Endothelial cell of umbilical vein (primary cell): ENCODE measurements around the gene TFAP2A. TPM values are rescaled to one million over a fixed set of nuclear protein-coding genes. Genes with fewer than 3 reads are reported as not detected.

Experiments used
- BruUV-seq: library from RNA; stranded (reverse); fragments of 400-500 nt; replicated peaks from 2 replicates; lab custom pipeline; 2021; lab: Mats Ljungman, UMichigan
- CTCF ChIA-PET: fragments of 300-600, 350-600 bp; sonication (Branson Sonifier 250); formaldehyde crosslinking; loops from one replicate; lab custom pipeline; 2021; ENCODE audit warnings: antibody characterized with exemption, inconsistent platforms; lab: Charles Lee
- POLR2A ChIA-PET: fragments of 300-600, 350-600 bp; sonication (Branson Sonifier 250); formaldehyde crosslinking; loops from one replicate; lab custom pipeline; 2021; ENCODE audit warnings: antibody characterized with exemption, inconsistent platforms; lab: Charles Lee
- DNase-seq: peaks from one replicate; pipeline ENCODE4 v3.0.0-alpha.2; 2011; ENCODE audit warnings: low read depth, low spot score
- FAIRE-seq: peaks from 2 replicates; lab custom pipeline; 2011; peaks lifted over from hg19 to GRCh38; lab: Jason Lieb, UNC
- H2AFZ ChIP-seq: 2 replicates; pipeline ENCODE4 v1.6.0; 2012; ENCODE audit warnings: low read depth, low read length, control low read depth, inconsistent platforms
- H3K27ac ChIP-seq: 2 replicates; pipeline ENCODE4 v1.5.1; 2011; ENCODE audit warnings: low read depth, mild to moderate bottlenecking, control low read depth, low read length, moderate library complexity; ENCODE audit not compliant: insufficient read depth
- H3K27me3 ChIP-seq, 2 experiments: 2 replicates each; pipeline versions ENCODE4 v1.6.0 to v1.6.1; 2011; ENCODE audit warnings: low read length in 2 of 2, mixed read lengths in 1 of 2; ENCODE audit not compliant: control insufficient read depth in 2 of 2, insufficient read depth in 2 of 2
- H3K36me3 ChIP-seq, 2 experiments: 2 replicates in 1 of 2; 3 replicates in 1 of 2; pipeline ENCODE4 v1.5.1; 2011; ENCODE audit warnings: low read length in 2 of 2, mild to moderate bottlenecking in 1 of 2, moderate library complexity in 1 of 2; ENCODE audit not compliant: control insufficient read depth in 2 of 2, insufficient read depth in 2 of 2; ENCODE audit errors: extremely low read depth in 1 of 2
- H3K4me1 ChIP-seq: 3 replicates; pipeline ENCODE4 v1.5.1; 2011; ENCODE audit warnings: mild to moderate bottlenecking, low read length; ENCODE audit not compliant: control insufficient read depth, insufficient read depth; ENCODE audit errors: extremely low read depth
- H3K4me2 ChIP-seq: 2 replicates; pipeline ENCODE4 v1.6.1; 2011; ENCODE audit warnings: low read length, control low read depth, mixed read lengths; ENCODE audit not compliant: insufficient read depth
- H3K4me3 ChIP-seq, 3 experiments: fragments of 200-600 bp in 1 of 3; sonication (generic), shearing (Covaris generic) in 1 of 3; replicated peaks in 1 of 3; 2 replicates each; pipeline ENCODE4 v1.5.1; 2011 to 2016; ENCODE audit warnings: control low read depth in 3 of 3, low read length in 3 of 3, mild to moderate bottlenecking in 2 of 3, inconsistent platforms in 1 of 3, low read depth in 1 of 3, moderate library complexity in 1 of 3; ENCODE audit not compliant: insufficient read depth in 1 of 3
- H3K79me2 ChIP-seq: 2 replicates; pipeline ENCODE4 v1.6.0; 2012; ENCODE audit warnings: low read length, inconsistent platforms; ENCODE audit not compliant: control insufficient read depth, insufficient read depth
- H3K9ac ChIP-seq: replicated peaks from 2 replicates; pipeline ENCODE3; 2011; ENCODE audit warnings: low read length, control low read depth; ENCODE audit not compliant: insufficient read depth; ENCODE audit errors: extremely low read depth
- H3K9me1 ChIP-seq: replicated peaks from 3 replicates; pipeline ENCODE4 v1.6.0; 2011; ENCODE audit warnings: mild to moderate bottlenecking, low read length; ENCODE audit not compliant: control insufficient read depth, insufficient read depth; ENCODE audit errors: extremely low read depth
- H3K9me3 ChIP-seq: replicated peaks from 2 replicates; pipeline ENCODE4 v1.5.1; 2012; ENCODE audit warnings: low read length, inconsistent platforms; ENCODE audit not compliant: control insufficient read depth, insufficient read depth
- H4K20me1 ChIP-seq: replicated peaks from 2 replicates; pipeline ENCODE3; 2011; ENCODE audit warnings: mild to moderate bottlenecking, low read length; ENCODE audit not compliant: control insufficient read depth, insufficient read depth; ENCODE audit errors: extremely low read depth
- CTCF ChIP-seq, 2 donors: IDR thresholded peaks; 1 replicate in 1 of 2; 2 replicates in 1 of 2; pipeline ENCODE4 v1.5.1; 2011; ENCODE audit warnings: low read length in 2 of 2, mild to moderate bottlenecking in 2 of 2, moderate library complexity in 2 of 2, control low read depth in 1 of 2, inconsistent platforms in 1 of 2, low read depth in 1 of 2; ENCODE audit not compliant: insufficient read depth in 1 of 2; ENCODE audit errors: extremely low read depth in 1 of 2
- EZH2 ChIP-seq: IDR thresholded peaks from 2 replicates; pipeline ENCODE4 v1.6.1; 2012; ENCODE audit warnings: borderline replicate concordance, low read depth, mild to moderate bottlenecking, moderate library complexity, low read length, inconsistent platforms; ENCODE audit not compliant: severe bottlenecking
- FOS ChIP-seq: IDR thresholded peaks from 2 replicates; pipeline ENCODE4 v1.6.1; 2011; ENCODE audit warnings: mild to moderate bottlenecking, low read length, moderate library complexity, borderline replicate concordance; ENCODE audit not compliant: insufficient read depth
- GATA2 ChIP-seq: IDR thresholded peaks from 2 replicates; pipeline ENCODE4 v1.7.0; 2011; ENCODE audit warnings: low read depth, mild to moderate bottlenecking, moderate library complexity, mixed read lengths, low read length; ENCODE audit not compliant: insufficient read length, insufficient read depth
- JUN ChIP-seq: IDR thresholded peaks from 2 replicates; pipeline ENCODE4 v1.6.1; 2011; ENCODE audit warnings: borderline replicate concordance, low read depth; ENCODE audit not compliant: insufficient read length, insufficient read depth
- MAX ChIP-seq: IDR thresholded peaks from 2 replicates; pipeline ENCODE4 v1.6.1; 2011; ENCODE audit not compliant: insufficient read depth, insufficient read length
- MYC ChIP-seq: IDR thresholded peaks from one replicate; pipeline ENCODE4 v1.6.1; 2011; ENCODE audit warnings: mild to moderate bottlenecking, low read depth, low read length
- POLR2A ChIP-seq: IDR thresholded peaks from 2 replicates; pipeline ENCODE4 v1.6.1; 2012; ENCODE audit warnings: low read depth, mild to moderate bottlenecking, control low read depth, low read length
- POLR2AphosphoS5 ChIP-seq: IDR thresholded peaks from 2 replicates; pipeline ENCODE4 v1.6.1; 2012; ENCODE audit warnings: low read depth, mild to moderate bottlenecking, control low read depth, low read length, moderate library complexity; ENCODE audit not compliant: insufficient read depth
- dilution Hi-C: fragments of 300-500 bp; cut with MboI; formaldehyde crosslinking; loops from one replicate; pipeline ENCODE4 v1.15.0; 2019; ENCODE audit warnings: low sequenced_read_pairs; ENCODE audit not compliant: extremely low pct_ligation_motif_present
- intact Hi-C: fragments of 100-400 bp; cut with micrococcal nuclease; formaldehyde crosslinking; loops from one replicate; pipeline ENCODE4 v1.10.0; 2022
- polyA plus RNA-seq, 4 experiments: library from polyadenylated mRNA; depleted of rRNA in 3 of 4; stranded (reverse) in 3 of 4; unstranded in 1 of 4; fragments of >200 nt; gene quantifications; 2 replicates each; pipeline versions ENCODE4 v1.2.1 to v1.2.3, GENCODE V29; 2011 to 2012; ENCODE audit warnings: missing spikeins in 1 of 4
- total RNA-seq: library from RNA; stranded (reverse); gene quantifications from 2 replicates; pipeline ENCODE4 v1.2.3, GENCODE V29; 2021

Gene TFAP2A
- total and polyA plus RNA-seq, 2 donors (not counting 3 experiments of a cell fraction or from before 2014, with no cell fraction given): 0.06 TPM; not detected in 1

DNA sequence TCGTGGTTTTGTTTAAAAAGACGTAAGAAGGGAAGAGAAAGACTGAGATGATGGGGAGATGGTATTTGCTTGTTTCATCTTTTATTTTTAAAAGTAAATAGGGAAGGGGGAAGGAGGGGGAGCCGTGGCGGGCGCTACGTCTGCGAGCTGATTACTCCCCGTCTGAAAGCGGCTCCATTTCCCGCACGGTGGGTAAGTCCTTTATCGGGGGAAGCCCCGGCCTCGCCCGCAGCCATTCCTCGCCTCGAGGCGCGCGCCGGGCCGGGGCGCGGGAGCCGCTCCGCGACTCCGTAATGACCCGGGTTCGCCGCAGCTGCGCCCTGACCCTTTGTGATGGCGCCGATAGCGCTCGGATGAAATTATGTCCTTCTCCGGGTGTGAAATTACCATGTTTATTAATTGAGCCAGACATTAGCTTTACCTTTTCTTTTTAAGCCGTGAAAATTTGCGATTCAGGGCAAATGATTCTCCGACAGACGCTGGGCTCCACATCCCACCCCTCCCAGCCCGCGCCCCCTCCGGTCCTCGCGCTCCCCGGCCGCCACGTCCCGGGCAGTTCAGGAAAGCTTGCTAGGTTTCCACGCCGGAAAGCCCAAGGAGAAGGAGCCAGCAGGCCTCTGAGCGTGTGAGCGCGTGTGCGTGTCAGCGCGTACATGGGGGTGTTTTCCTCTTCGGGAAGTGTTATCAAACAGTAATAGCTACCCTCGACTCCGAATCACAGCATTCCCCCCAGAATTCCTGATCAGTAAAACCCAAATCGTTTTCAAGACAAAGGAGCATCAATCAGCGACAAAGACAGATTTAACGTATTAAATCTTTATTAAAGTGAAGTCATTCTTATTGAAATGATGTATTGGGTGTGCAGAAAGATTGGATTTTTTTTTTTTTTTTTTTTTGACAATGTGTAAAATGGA is 30.0 kb downstream of the TFAP2A start:
- ChIA-PET POLR2A (no interaction called here), CTCF (interaction anchor here (1.0 to 1.3 kb wide), 2 partner anchors 19 to 25 kb away, joined by 3 to 4 read pairs; no protein-coding TSS in a partner anchor)
- Histone ChIP-seq H3K27me3 (peaks cover 85 to 94% of the 10 kb centered on the region in 2 experiments), H3K9me3 (no peaks in the 10 kb centered on the region), H3K4me2 (no peak overlapping the region), H2AFZ (no peak overlapping the region), H3K4me1 (no peaks in the 10 kb centered on the region), H3K9ac (no peak overlapping the region), H3K27ac (no peak overlapping the region), H3K36me3 (no peaks in the 10 kb centered on the region), H3K9me1 (no peaks in the 10 kb centered on the region), H4K20me1 (no peaks in the 10 kb centered on the region), H3K79me2 (no peaks in the 10 kb centered on the region), H3K4me3 (no peak overlapping the region)
- FAIRE-seq (no peak), DNase-seq (no peak)
- TF ChIP-seq JUN (no peak), MYC (no peak), CTCF (IDR thresholded peaks at IDR 0.05; ENCODE audit: extremely low read depth in 1 of 2, insufficient read depth in 1 of 2, low read depth in 1 of 2, low read length in 2 of 2) (no peak), FOS (no peak), EZH2 (no peak), MAX (no peak), POLR2AphosphoS5 (no peak), GATA2 (no peak), POLR2A (no peak)
- intact Hi-C loops (no loop called here), dilution Hi-C loops (no loop called here)
- no TSS peak for BruUV-seq
